Panc1 (cell line): ENCODE measurements around the gene IL20RB. TPM values are rescaled to one million over a fixed set of nuclear protein-coding genes. Genes with fewer than 3 reads are reported as not detected.

Experiments
- ATAC-seq: fragments of 200-7000 bp; cut with Tn5 transposase; 2 replicates; pipeline ENCODE4 v1.9.1; 2020; ENCODE audit warnings: mild to moderate bottlenecking, moderate library complexity
- BruUV-seq: library from RNA; stranded (reverse); fragments of 400-500 nt; replicated peaks from 2 replicates; lab custom pipeline; 2021; lab: Mats Ljungman, UMichigan
- CTCF ChIA-PET: fragments of 300-600 bp; sonication (Branson Sonifier 250); formaldehyde crosslinking; loops from one replicate; lab custom pipeline; 2022; ENCODE audit warnings: antibody characterized with exemption; lab: Charles Lee
- POLR2A ChIA-PET: fragments of 300-600 bp; sonication (Branson Sonifier 250); formaldehyde crosslinking; loops from one replicate; lab custom pipeline; 2022; ENCODE audit warnings: antibody characterized with exemption; lab: Charles Lee
- DNase-seq: peaks from one replicate; pipeline ENCODE4 v3.0.0-alpha.2; 2010; ENCODE audit warnings: low read depth, low spot score
- H3K27ac ChIP-seq: 2 replicates; pipeline ENCODE4 v1.5.1; 2011; ENCODE audit warnings: mild to moderate bottlenecking, low read length, inconsistent platforms
- H3K27me3 ChIP-seq: fragments of 200-500 bp; sonication (Bioruptor generic); 2 replicates; pipeline ENCODE4 v1.6.0; 2014; ENCODE audit warnings: low read length, inconsistent platforms; ENCODE audit not compliant: control insufficient read depth, insufficient read depth
- H3K36me3 ChIP-seq: fragments of 200-500 bp; sonication (Bioruptor generic); 2 replicates; pipeline ENCODE4 v1.5.1; 2014; ENCODE audit warnings: inconsistent platforms, mild to moderate bottlenecking, low read length, moderate library complexity; ENCODE audit not compliant: control insufficient read depth, insufficient read depth
- H3K4me1 ChIP-seq: 2 replicates; pipeline ENCODE4 v1.5.1; 2011; ENCODE audit warnings: inconsistent platforms, mild to moderate bottlenecking, low read length, moderate library complexity; ENCODE audit not compliant: control insufficient read depth, insufficient read depth
- H3K4me3 ChIP-seq, 2 experiments: 2 replicates each; pipeline ENCODE4 v1.5.1; 2011 to 2012; ENCODE audit warnings: low read depth in 2 of 2, low read length in 2 of 2, mild to moderate bottlenecking in 2 of 2, inconsistent platforms in 1 of 2, moderate library complexity in 1 of 2
- H3K9me3 ChIP-seq: fragments of 200-500 bp; sonication (Bioruptor generic); 2 replicates; pipeline ENCODE4 v1.5.1; 2014; ENCODE audit warnings: low read depth, mild to moderate bottlenecking, inconsistent platforms, low read length, moderate library complexity; ENCODE audit not compliant: control insufficient read depth, insufficient read depth
- POLR2AphosphoS5 ChIP-seq: IDR thresholded peaks from 2 replicates; pipeline ENCODE4 v1.6.1; 2012; ENCODE audit warnings: mild to moderate bottlenecking, low read depth, low read length, moderate library complexity
- SIN3A ChIP-seq: IDR thresholded peaks from 2 replicates; pipeline ENCODE4 v1.6.1; 2012; ENCODE audit warnings: low read depth, mild to moderate bottlenecking, low read length, moderate library complexity, borderline replicate concordance; ENCODE audit not compliant: insufficient read depth
- TCF7L2 ChIP-seq: IDR thresholded peaks from 2 replicates; pipeline ENCODE4 v1.6.1; 2011; ENCODE audit warnings: mild to moderate bottlenecking, low read depth, low read length, inconsistent platforms
- in situ Hi-C: cut with HindIII; loops from 2 replicates; pipeline ENCODE4 v1.10.0; 2016; ENCODE audit warnings: low sequenced_read_pairs, low pct_unique_long_range_greater_than_20kb
- intact Hi-C: fragments of 100-400 bp; cut with micrococcal nuclease; formaldehyde crosslinking; loops from one replicate; pipeline ENCODE4 v1.10.0; 2022; ENCODE audit not compliant: unreplicated experiment
- total RNA-seq: library from RNA; stranded (reverse); gene quantifications from one replicate; pipeline ENCODE4 v1.2.1, GENCODE V29; 2021; ENCODE audit not compliant: unreplicated experiment
- TF ChIP-seq, protein P1 (sequence below), 2 experiments: IDR thresholded peaks; 2 replicates each; pipeline ENCODE4 v1.6.1; 2011 to 2012; ENCODE audit warnings: low read depth in 2 of 2, control low read depth in 1 of 2, low read length in 1 of 2, mild to moderate bottlenecking in 1 of 2, moderate library complexity in 1 of 2; ENCODE audit not compliant: insufficient read depth in 1 of 2
- TF ChIP-seq, protein P2 (sequence below): fragments of 450-650 bp; IDR thresholded peaks from 2 replicates; pipeline ENCODE4 v1.5.1; 2017; ENCODE audit warnings: mild to moderate bottlenecking

Gene IL20RB
- total RNA-seq, 1 experiment from 2014 or later = 1.7 TPM

DNA sequence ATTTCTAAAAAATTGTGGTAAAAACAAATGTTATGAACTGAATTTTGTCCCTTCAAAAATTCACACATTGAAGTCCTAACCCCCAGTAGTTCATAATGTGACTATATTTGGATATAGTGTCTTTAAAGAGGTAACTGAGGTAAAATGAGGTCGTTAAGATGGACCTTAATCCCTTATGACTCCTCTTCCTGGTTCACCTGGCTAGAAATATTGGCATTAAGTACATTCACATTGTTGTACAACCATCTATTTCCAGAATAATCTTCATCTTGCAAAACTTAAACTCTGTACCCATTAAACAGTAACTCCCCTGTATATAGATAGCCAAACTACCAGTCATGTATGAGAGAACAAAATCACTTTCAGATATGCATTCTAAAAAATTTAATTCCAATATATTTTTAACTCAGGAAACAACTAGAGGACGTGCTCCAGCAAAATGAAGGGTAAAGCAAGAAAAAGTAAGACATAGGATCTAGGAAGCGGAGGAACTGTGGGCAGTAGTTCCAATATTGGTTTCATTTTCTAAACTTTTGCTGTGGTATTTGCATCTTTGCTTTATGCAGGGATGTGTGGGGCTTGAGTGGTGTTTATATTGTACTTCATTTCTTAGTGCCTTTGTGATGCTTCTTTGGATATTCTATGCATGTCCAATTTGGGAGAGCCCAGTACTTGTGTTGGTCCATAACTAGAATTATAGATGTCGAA is 36.7 kb upstream of the IL20RB start:
- Histone ChIP-seq H3K4me3 (no peak overlapping the region), H3K36me3 (no peaks in the 10 kb centered on the region), H3K27ac (no peak overlapping the region), H3K4me1 (no peaks in the 10 kb centered on the region), H3K9me3 (peaks cover 11% of the 10 kb centered on the region; the same call in 1 of the 2 replicates), H3K27me3 (no peaks in the 10 kb centered on the region)
- POLR2A ChIA-PET = no interaction called here
- TF ChIP-seq TCF7L2 (no peak), SIN3A (no peak), POLR2AphosphoS5 (no peak)
- TF ChIP-seq, protein P1, sequence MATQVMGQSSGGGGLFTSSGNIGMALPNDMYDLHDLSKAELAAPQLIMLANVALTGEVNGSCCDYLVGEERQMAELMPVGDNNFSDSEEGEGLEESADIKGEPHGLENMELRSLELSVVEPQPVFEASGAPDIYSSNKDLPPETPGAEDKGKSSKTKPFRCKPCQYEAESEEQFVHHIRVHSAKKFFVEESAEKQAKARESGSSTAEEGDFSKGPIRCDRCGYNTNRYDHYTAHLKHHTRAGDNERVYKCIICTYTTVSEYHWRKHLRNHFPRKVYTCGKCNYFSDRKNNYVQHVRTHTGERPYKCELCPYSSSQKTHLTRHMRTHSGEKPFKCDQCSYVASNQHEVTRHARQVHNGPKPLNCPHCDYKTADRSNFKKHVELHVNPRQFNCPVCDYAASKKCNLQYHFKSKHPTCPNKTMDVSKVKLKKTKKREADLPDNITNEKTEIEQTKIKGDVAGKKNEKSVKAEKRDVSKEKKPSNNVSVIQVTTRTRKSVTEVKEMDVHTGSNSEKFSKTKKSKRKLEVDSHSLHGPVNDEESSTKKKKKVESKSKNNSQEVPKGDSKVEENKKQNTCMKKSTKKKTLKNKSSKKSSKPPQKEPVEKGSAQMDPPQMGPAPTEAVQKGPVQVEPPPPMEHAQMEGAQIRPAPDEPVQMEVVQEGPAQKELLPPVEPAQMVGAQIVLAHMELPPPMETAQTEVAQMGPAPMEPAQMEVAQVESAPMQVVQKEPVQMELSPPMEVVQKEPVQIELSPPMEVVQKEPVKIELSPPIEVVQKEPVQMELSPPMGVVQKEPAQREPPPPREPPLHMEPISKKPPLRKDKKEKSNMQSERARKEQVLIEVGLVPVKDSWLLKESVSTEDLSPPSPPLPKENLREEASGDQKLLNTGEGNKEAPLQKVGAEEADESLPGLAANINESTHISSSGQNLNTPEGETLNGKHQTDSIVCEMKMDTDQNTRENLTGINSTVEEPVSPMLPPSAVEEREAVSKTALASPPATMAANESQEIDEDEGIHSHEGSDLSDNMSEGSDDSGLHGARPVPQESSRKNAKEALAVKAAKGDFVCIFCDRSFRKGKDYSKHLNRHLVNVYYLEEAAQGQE (IDR thresholded peaks at IDR 0.05; ENCODE audit: insufficient read depth in 1 of 2, low read depth in 2 of 2, low read length in 1 of 2) = no peak
- TF ChIP-seq, protein P2, sequence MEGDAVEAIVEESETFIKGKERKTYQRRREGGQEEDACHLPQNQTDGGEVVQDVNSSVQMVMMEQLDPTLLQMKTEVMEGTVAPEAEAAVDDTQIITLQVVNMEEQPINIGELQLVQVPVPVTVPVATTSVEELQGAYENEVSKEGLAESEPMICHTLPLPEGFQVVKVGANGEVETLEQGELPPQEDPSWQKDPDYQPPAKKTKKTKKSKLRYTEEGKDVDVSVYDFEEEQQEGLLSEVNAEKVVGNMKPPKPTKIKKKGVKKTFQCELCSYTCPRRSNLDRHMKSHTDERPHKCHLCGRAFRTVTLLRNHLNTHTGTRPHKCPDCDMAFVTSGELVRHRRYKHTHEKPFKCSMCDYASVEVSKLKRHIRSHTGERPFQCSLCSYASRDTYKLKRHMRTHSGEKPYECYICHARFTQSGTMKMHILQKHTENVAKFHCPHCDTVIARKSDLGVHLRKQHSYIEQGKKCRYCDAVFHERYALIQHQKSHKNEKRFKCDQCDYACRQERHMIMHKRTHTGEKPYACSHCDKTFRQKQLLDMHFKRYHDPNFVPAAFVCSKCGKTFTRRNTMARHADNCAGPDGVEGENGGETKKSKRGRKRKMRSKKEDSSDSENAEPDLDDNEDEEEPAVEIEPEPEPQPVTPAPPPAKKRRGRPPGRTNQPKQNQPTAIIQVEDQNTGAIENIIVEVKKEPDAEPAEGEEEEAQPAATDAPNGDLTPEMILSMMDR = no peak
- CTCF ChIA-PET = no interaction called here
- BruUV-seq = TSS peak; percentile 27
- intact Hi-C loops = no loop called here
- in situ Hi-C loops = no loop called here
- DNase-seq (no peak), ATAC-seq (no peak)

DNA sequence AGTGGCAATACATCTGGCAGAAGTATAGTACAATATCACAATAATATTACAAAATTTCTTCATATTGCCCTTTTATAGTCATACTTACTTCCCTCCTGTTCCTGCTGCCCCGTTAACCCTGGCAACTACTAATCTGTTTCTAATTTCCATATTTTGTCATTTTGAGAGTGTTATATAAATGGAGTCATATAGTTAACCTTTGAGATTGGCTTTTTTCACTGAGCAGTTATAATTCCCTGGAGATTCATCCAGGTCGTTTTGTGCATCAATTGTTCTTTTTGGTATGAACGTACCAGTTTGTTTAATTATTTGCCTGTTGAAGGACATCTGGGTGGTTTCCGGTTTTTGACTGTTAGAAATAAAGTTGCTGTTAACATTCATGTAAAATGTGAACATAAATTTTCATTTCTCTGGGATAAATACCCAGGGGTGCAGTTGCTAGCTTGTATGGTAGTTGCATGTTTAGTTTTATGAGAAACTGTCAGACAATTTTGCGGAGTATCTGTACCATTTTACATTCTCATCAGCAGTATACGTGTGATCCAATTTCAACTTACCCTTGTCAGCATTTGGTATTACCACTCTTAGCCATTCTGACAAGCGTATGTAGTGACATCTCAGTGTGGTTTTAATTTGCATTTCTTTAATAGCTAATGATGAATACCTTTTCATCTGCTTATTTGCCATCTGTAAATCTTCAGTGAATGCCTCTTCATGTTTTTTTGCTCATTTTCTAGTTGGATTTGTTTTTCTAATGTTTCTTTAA is 32.2 kb upstream of the IL20RB start:
- ChIA-PET CTCF (no interaction called here), POLR2A (no interaction called here)
- intact Hi-C loops (no loop called here), in situ Hi-C loops (no loop called here)
- ATAC-seq (no peak), DNase-seq (no peak)
- Histone ChIP-seq H3K4me3 (no peak overlapping the region), H3K27me3 (no peaks in the 10 kb centered on the region), H3K9me3 (0 out of 2 replicates have a peak, but pooled peaks cover 4% of the 10 kb centered on the region), H3K36me3 (peaks cover 3% of the 10 kb centered on the region; the same call in 1 of the 2 replicates), H3K4me1 (no peaks in the 10 kb centered on the region), H3K27ac (no peak overlapping the region)
- BruUV-seq = no TSS peak
- TF ChIP-seq, protein P1 (IDR thresholded peaks at IDR 0.05; ENCODE audit: insufficient read depth in 1 of 2, low read depth in 2 of 2, low read length in 1 of 2) = no peak
- TF ChIP-seq SIN3A (no peak), POLR2AphosphoS5 (no peak), TCF7L2 (no peak)
- TF ChIP-seq, protein P2 = no peak
